ENCODE results near the gene RBMS1.

Gene RBMS1

GRCh38 chr2:160257743-160258491 is 235.7 kb downstream of the RBMS1 start:
- no peak for TF ChIP-seq CTCF (IDR thresholded peaks at IDR 0.05; ENCODE audit: control insufficient read depth, extremely low read depth, insufficient read depth)
- DNase-seq (ENCODE audit: low read depth) = no peak
- no peak overlapping the region for H3K4me3 ChIP-seq (ENCODE audit: low read depth, low read length)

GRCh38 chr2:160257041-160257742 is 236.4 kb downstream of the RBMS1 start:
- DNase-seq (ENCODE audit: low read depth) = no peak
- H3K4me3 ChIP-seq (ENCODE audit: low read depth, low read length) = no peak overlapping the region
- TF ChIP-seq CTCF (IDR thresholded peaks at IDR 0.05; ENCODE audit: control insufficient read depth, extremely low read depth, insufficient read depth) = no peak

- no peak for TF ChIP-seq CTCF (IDR thresholded peaks at IDR 0.05; ENCODE audit: control insufficient read depth, extremely low read depth, insufficient read depth)
- no peak overlapping the region for H3K4me3 ChIP-seq (ENCODE audit: low read depth, low read length)
- no peak for DNase-seq (ENCODE audit: low read depth)
Measured at GRCh38 chr2:160256507-160256906, 237.1 kb downstream of the RBMS1 start.

GRCh38 chr2:160255408-160255807 is 238.2 kb downstream of the RBMS1 start:
- no peak for TF ChIP-seq CTCF (IDR thresholded peaks at IDR 0.05; ENCODE audit: control insufficient read depth, extremely low read depth, insufficient read depth)
- no peak overlapping the region for H3K4me3 ChIP-seq (ENCODE audit: low read depth, low read length)
- DNase-seq (ENCODE audit: low read depth) = no peak

- no peak for TF ChIP-seq CTCF (IDR thresholded peaks at IDR 0.05; ENCODE audit: control insufficient read depth, extremely low read depth, insufficient read depth)
- no peak overlapping the region for H3K4me3 ChIP-seq (ENCODE audit: low read depth, low read length)
- no peak for DNase-seq (ENCODE audit: low read depth)
Measured at GRCh38 chr2:160254189-160254762, 239.3 kb downstream of the RBMS1 start.

GRCh38 chr2:160253440-160254188 is 240.0 kb downstream of the RBMS1 start:
- TF ChIP-seq CTCF (IDR thresholded peaks at IDR 0.05; ENCODE audit: control insufficient read depth, extremely low read depth, insufficient read depth) = no peak
- peak; percentile 22 for DNase-seq (ENCODE audit: low read depth)

More at GRCh38 chr2:160253440-160254188, 240.0 kb downstream of the RBMS1 start:
- H3K4me3 ChIP-seq (ENCODE audit: low read depth, low read length) = no peak overlapping the region

All from LNCaP clone FGC (cell line).